Ectodermal cell (in vitro differentiated cells): ENCODE results near the gene APOBEC3H.

Source experiments
- H3K27ac ChIP-seq: 2 replicates; pipeline ENCODE4 v1.7.0; 2013; ENCODE audit warnings: mild to moderate bottlenecking, low read depth, low read length; ENCODE audit not compliant: insufficient read depth, poor library complexity, severe bottlenecking
- H3K27me3 ChIP-seq: 2 replicates; pipeline ENCODE4 v1.7.0; 2013; ENCODE audit warnings: mild to moderate bottlenecking, low read length; ENCODE audit not compliant: insufficient read depth, control insufficient read depth, poor library complexity, severe bottlenecking
- H3K36me3 ChIP-seq: one replicate; pipeline ENCODE4 v1.7.0; 2013; ENCODE audit warnings: low read length; ENCODE audit not compliant: control insufficient read depth, insufficient read depth
- H3K4me1 ChIP-seq: one replicate; pipeline ENCODE4 v1.7.0; 2013; ENCODE audit warnings: low read length; ENCODE audit not compliant: control insufficient read depth, insufficient read depth
- H3K4me3 ChIP-seq: 2 replicates; pipeline ENCODE4 v1.7.0; 2013; ENCODE audit warnings: low read depth, low read length, control low read depth; ENCODE audit not compliant: insufficient read depth
- H3K9me3 ChIP-seq: 2 replicates; pipeline ENCODE4 v1.7.0; 2013; ENCODE audit warnings: mild to moderate bottlenecking, low read length, moderate library complexity; ENCODE audit not compliant: control insufficient read depth
- WGBS, 2 experiments: methylation state at CpG; one replicate each; pipeline ENCODE4 v1.1.7; 2013; ENCODE audit warnings: missing lambda C conversion rate in 2 of 2; 5-methylcytosine and 5-hydroxymethylcytosine counted together

APOBEC3H gene

GRCh38 chr22:39148026-39148726 is 51.1 kb downstream of the APOBEC3H start:
- Histone ChIP-seq H3K4me3 (no peak overlapping the region), H3K27ac (no peak overlapping the region), H3K27me3 (peaks cover 22% of the 10 kb centered on the region), H3K4me1 (peaks cover 11% of the 10 kb centered on the region), H3K36me3 (no peaks in the 10 kb centered on the region), H3K9me3 (no peaks in the 10 kb centered on the region)
- WGBS, 2 experiments = 82 to 83% methylated on average over 14 to 16 of the region's 16 CpGs

GRCh38 chr22:39148727-39149535 is 51.9 kb downstream of the APOBEC3H start:
- WGBS, 2 experiments = 62 to 66% methylated on average over 9 of the region's 9 CpGs
- Histone ChIP-seq H3K4me3 (no peak overlapping the region), H3K27ac (no peak overlapping the region), H3K27me3 (peaks cover 24% of the 10 kb centered on the region), H3K9me3 (no peaks in the 10 kb centered on the region), H3K4me1 (peaks cover 7% of the 10 kb centered on the region), H3K36me3 (no peaks in the 10 kb centered on the region)

- 80 to 81% methylated on average over 16 of the region's 16 CpGs for WGBS, 2 experiments
These were observed 53.1 kb downstream of the APOBEC3H start for GRCh38 chr22:39149915-39150847.

GRCh38 chr22:39150848-39151215 is 53.8 kb downstream of the APOBEC3H start:
- WGBS, 2 experiments = 87 to 90% methylated on average over 6 of the region's 6 CpGs
- H3K27ac ChIP-seq = no peak overlapping the region
- H3K36me3 ChIP-seq = no peaks in the 10 kb centered on the region
- peaks cover 32% of the 10 kb centered on the region for H3K27me3 ChIP-seq
- no peaks in the 10 kb centered on the region for H3K4me1 ChIP-seq
- H3K4me3 ChIP-seq = no peak overlapping the region
- no peaks in the 10 kb centered on the region for H3K9me3 ChIP-seq

More at GRCh38 chr22:39149915-39150847, 53.1 kb downstream of the APOBEC3H start:
- H3K4me1 ChIP-seq = no peaks in the 10 kb centered on the region
- H3K4me3 ChIP-seq = no peak overlapping the region
- no peaks in the 10 kb centered on the region for H3K36me3 ChIP-seq
- H3K27me3 ChIP-seq = peaks cover 25% of the 10 kb centered on the region
- no peak overlapping the region for H3K27ac ChIP-seq
- no peaks in the 10 kb centered on the region for H3K9me3 ChIP-seq

- no peaks in the 10 kb centered on the region for H3K9me3 ChIP-seq
- no peak overlapping the region for H3K4me3 ChIP-seq
- no peaks in the 10 kb centered on the region for H3K36me3 ChIP-seq
- H3K27me3 ChIP-seq = peaks cover 33% of the 10 kb centered on the region
- H3K4me1 ChIP-seq = no peaks in the 10 kb centered on the region
- 80 to 82% methylated on average over 15 of the region's 16 CpGs for WGBS, 2 experiments
- H3K27ac ChIP-seq = no peak overlapping the region
These were observed 54.4 kb downstream of the APOBEC3H start for GRCh38 chr22:39151329-39151975.

GRCh38 chr22:39152024-39152510 is 55.0 kb downstream of the APOBEC3H start:
- WGBS, 2 experiments = 18 to 20% methylated on average over 44 of the region's 44 CpGs
- H3K36me3 ChIP-seq = no peaks in the 10 kb centered on the region
- H3K4me1 ChIP-seq = no peaks in the 10 kb centered on the region
- H3K27ac ChIP-seq = no peak overlapping the region
- H3K4me3 ChIP-seq = peak overlapping the region; percentile 34
- H3K9me3 ChIP-seq = no peaks in the 10 kb centered on the region
- H3K27me3 ChIP-seq = peaks cover 33% of the 10 kb centered on the region

GRCh38 chr22:39152511-39153219 is 55.6 kb downstream of the APOBEC3H start, which contains the start of gene CBX7:
CBX7 (minus strand) TSS chr22:39152680; CDS start chr22:39152444, 236 bp downstream.
- H3K27ac ChIP-seq = no peak within 1 kb of the TSS
- H3K36me3 ChIP-seq = no peaks in the 10 kb centered on the region
- 1% methylated on average over 98 of the region's 98 CpGs for WGBS, 2 experiments
- peaks cover 33% of the 10 kb centered on the region for H3K27me3 ChIP-seq
- no peaks in the 10 kb centered on the region for H3K9me3 ChIP-seq
- peak within 1 kb of the TSS; percentile 40 for H3K4me3 ChIP-seq
- H3K4me1 ChIP-seq = no peaks in the 10 kb centered on the region

GRCh38 chr22:39153220-39153717 is 56.2 kb downstream of the APOBEC3H start:
- Histone ChIP-seq H3K4me1 (no peaks in the 10 kb centered on the region), H3K36me3 (no peaks in the 10 kb centered on the region), H3K27ac (no peak overlapping the region), H3K9me3 (no peaks in the 10 kb centered on the region), H3K4me3 (peak overlapping the region; percentile 40), H3K27me3 (peaks cover 33% of the 10 kb centered on the region)
- WGBS, 2 experiments = 5 to 6% methylated on average over 43 of the region's 43 CpGs
